MCF 10A (cell line): Measurements from ENCODE around the gene IQCH. TPM values are rescaled to one million over a fixed set of nuclear protein-coding genes. Genes with fewer than 3 reads are reported as not detected.

ENCODE experiments used
- BruUV-seq: library from RNA; stranded (reverse); fragments of 400-500 nt; replicated peaks from 2 replicates; lab custom pipeline; 2021; lab: Mats Ljungman, UMichigan
- CTCF ChIA-PET: fragments of 300-600 bp; sonication (Branson Sonifier 250); formaldehyde crosslinking; extraction: SDS; loops from one replicate; lab custom pipeline; 2021; ENCODE audit warnings: antibody characterized with exemption, inconsistent platforms; lab: Yijun Ruan, JAX
- POLR2A ChIA-PET: fragments of 300-600, 350-650 bp; sonication (Branson Sonifier 250); formaldehyde crosslinking; extraction: SDS; loops from one replicate; lab custom pipeline; 2020; ENCODE audit warnings: antibody characterized with exemption, inconsistent platforms; lab: Yijun Ruan, JAX
- DNase-seq: peaks from one replicate; pipeline ENCODE4 v3.0.0-alpha.2; 2018; ENCODE audit not compliant: unreplicated experiment
- H3K27ac Mint-ChIP-seq: one replicate; pipeline ENCODE4 v1.8.0; 2022; ENCODE audit warnings: mild to moderate bottlenecking, low read depth, mixed read lengths; ENCODE audit not compliant: unreplicated experiment
- H3K27me3 Mint-ChIP-seq: one replicate; pipeline ENCODE4 v1.8.0; 2022; ENCODE audit warnings: mixed read lengths; ENCODE audit not compliant: insufficient read depth, unreplicated experiment
- H3K36me3 Mint-ChIP-seq: one replicate; pipeline ENCODE4 v1.8.0; 2022; ENCODE audit warnings: mild to moderate bottlenecking, moderate library complexity, mixed read lengths; ENCODE audit not compliant: insufficient read depth, unreplicated experiment
- H3K4me1 Mint-ChIP-seq: one replicate; pipeline ENCODE4 v1.8.0; 2022; ENCODE audit warnings: mixed read lengths; ENCODE audit not compliant: insufficient read depth, unreplicated experiment
- H3K4me3 Mint-ChIP-seq: one replicate; pipeline ENCODE4 v1.8.0; 2022; ENCODE audit warnings: mild to moderate bottlenecking, moderate library complexity, mixed read lengths; ENCODE audit not compliant: unreplicated experiment
- H3K9me3 Mint-ChIP-seq: one replicate; pipeline ENCODE4 v1.8.0; 2022; ENCODE audit warnings: mixed read lengths; ENCODE audit not compliant: unreplicated experiment
- intact Hi-C: fragments of 100-400 bp; cut with micrococcal nuclease; formaldehyde crosslinking; loops from 2 replicates; pipeline ENCODE4 v1.14.1; 2022
- total RNA-seq: library from RNA; stranded (reverse); gene quantifications from 2 replicates; pipeline ENCODE4 v1.2.3, GENCODE V29; 2022
- TF ChIP-seq, protein P1 (sequence below): fragments of 200-600 bp; IDR thresholded peaks from one replicate; pipeline ENCODE4 v1.8.0; 2022; ENCODE audit warnings: antibody characterized with exemption, mild to moderate bottlenecking; ENCODE audit not compliant: unreplicated experiment

IQCH gene
- total RNA-seq, 1 experiment from 2014 or later = 5.0 TPM

DNA sequence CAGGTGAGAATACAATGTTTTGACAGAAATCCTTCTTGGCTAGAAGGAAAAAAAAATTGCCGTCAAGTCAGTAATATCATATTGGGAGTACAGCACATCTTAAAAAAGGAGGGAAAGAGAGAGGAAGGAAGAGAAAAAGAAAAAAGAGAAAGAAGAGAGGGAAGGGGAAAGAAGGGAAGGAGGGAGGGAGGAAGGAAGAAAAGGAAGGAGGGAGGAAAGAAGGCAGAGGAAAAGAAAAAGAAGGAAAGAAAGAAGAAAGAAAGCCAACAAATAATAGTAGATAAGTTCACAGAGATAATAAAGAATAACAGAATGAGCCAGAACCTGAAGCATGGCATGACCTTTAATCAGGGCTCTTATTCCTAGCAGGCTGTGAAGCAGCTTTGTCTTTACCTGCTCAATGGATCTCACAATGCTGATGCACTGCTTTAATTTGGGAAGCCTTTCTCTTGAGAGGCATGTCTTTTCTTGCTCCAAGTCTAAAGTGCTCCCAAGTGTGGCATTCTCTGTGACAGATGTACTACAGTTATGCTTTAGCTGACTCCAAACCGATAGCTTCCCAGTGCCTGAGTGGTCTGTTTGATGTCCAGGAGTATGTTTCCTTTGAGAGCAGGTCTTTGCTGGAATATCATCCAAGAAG lies 114.9 kb downstream of the IQCH start:
- no peak overlapping the region for H3K27ac Mint-ChIP-seq
- H3K4me1 Mint-ChIP-seq = no peaks in the 10 kb centered on the region
- CTCF ChIA-PET = interaction anchor here (0.6 to 0.7 kb wide), 2 partner anchors 264 to 466 kb away, joined by 3 to 5 read pairs; no protein-coding TSS in a partner anchor
- no peaks in the 10 kb centered on the region for H3K36me3 Mint-ChIP-seq
- no peak for DNase-seq
- POLR2A ChIA-PET = no interaction called here
- H3K27me3 Mint-ChIP-seq = no peaks in the 10 kb centered on the region
- no peak overlapping the region for H3K4me3 Mint-ChIP-seq
- no TSS peak for BruUV-seq
- TF ChIP-seq, protein P1, sequence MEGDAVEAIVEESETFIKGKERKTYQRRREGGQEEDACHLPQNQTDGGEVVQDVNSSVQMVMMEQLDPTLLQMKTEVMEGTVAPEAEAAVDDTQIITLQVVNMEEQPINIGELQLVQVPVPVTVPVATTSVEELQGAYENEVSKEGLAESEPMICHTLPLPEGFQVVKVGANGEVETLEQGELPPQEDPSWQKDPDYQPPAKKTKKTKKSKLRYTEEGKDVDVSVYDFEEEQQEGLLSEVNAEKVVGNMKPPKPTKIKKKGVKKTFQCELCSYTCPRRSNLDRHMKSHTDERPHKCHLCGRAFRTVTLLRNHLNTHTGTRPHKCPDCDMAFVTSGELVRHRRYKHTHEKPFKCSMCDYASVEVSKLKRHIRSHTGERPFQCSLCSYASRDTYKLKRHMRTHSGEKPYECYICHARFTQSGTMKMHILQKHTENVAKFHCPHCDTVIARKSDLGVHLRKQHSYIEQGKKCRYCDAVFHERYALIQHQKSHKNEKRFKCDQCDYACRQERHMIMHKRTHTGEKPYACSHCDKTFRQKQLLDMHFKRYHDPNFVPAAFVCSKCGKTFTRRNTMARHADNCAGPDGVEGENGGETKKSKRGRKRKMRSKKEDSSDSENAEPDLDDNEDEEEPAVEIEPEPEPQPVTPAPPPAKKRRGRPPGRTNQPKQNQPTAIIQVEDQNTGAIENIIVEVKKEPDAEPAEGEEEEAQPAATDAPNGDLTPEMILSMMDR = no peak
- H3K9me3 Mint-ChIP-seq = no peaks in the 10 kb centered on the region
- intact Hi-C loops = no loop called here

DNA sequence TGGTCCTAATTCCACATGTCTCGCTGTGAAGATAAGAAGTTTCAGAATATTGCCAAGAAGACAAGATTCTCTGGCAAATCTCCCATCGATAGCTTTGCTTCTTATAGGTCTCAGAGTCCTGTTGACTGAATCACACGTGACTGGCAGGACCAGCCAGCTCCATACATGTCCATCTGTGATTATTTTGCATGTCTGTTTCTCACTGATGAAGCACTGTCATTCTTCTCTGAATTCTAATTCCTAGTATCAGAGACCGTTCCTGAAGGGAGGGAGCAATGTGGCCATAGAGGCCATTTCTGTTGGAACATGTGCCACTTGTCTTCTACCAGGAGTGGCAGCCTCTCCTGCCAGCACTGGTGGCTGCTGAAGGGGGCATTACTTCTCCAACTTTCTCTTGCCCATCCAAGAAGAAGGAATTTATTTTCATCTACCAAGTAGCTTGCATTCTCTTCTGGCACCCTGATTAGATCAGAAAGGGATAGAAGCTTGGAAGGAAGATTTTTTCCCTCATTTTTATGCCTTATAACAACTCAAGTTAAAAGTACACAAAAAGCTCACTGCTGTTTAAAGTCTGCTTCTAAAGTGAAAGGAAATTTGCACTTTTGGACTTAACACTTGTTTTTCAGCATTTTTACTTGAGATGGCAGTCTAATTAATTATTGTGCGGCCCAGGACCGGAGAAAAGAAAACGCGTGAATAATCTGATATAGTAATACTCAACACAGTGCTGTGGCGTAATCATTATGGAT lies 115.8 kb downstream of the IQCH start:
- intact Hi-C loops = no loop called here
- CTCF ChIA-PET = interaction anchor here (0.6 kb wide), 2 partner anchors 133 to 264 kb away, joined by 3 read pairs; no protein-coding TSS in a partner anchor
- no peak overlapping the region for H3K27ac Mint-ChIP-seq
- H3K4me1 Mint-ChIP-seq = no peaks in the 10 kb centered on the region
- no peak for DNase-seq
- H3K36me3 Mint-ChIP-seq = no peaks in the 10 kb centered on the region
- POLR2A ChIA-PET = no interaction called here
- BruUV-seq = no TSS peak
- H3K27me3 Mint-ChIP-seq = no peaks in the 10 kb centered on the region
- H3K9me3 Mint-ChIP-seq = no peaks in the 10 kb centered on the region
- H3K4me3 Mint-ChIP-seq = no peak overlapping the region
- TF ChIP-seq, protein P1 = no peak

DNA sequence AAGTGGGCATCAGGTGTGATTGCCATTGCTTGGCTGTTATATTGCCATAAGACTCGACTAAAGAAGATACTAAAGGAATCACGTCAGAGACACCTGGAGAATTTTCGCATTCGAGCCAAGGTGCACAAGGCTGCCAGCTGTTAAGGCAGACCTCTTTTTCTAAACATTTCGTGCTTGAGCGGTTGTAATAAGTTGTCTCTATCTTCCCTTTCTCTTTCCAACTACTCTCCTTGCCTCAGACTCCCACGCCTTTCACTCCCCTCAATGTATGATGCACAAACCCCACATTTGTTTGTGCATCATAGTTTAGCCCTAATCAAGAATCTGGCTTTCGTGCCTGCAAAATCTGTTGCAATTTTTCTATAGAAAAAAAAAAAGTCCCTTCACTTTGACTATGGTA lies 118.0 kb downstream of the IQCH start:
- H3K27ac Mint-ChIP-seq = no peak overlapping the region
- H3K4me1 Mint-ChIP-seq = no peaks in the 10 kb centered on the region
- no peaks in the 10 kb centered on the region for H3K9me3 Mint-ChIP-seq
- BruUV-seq = no TSS peak
- no peaks in the 10 kb centered on the region for H3K36me3 Mint-ChIP-seq
- intact Hi-C loops = no loop called here
- ChIA-PET POLR2A (no interaction called here), CTCF (no interaction called here)
- no peaks in the 10 kb centered on the region for H3K27me3 Mint-ChIP-seq
- TF ChIP-seq, protein P1 = no peak
- H3K4me3 Mint-ChIP-seq = no peak overlapping the region
- no peak for DNase-seq

DNA sequence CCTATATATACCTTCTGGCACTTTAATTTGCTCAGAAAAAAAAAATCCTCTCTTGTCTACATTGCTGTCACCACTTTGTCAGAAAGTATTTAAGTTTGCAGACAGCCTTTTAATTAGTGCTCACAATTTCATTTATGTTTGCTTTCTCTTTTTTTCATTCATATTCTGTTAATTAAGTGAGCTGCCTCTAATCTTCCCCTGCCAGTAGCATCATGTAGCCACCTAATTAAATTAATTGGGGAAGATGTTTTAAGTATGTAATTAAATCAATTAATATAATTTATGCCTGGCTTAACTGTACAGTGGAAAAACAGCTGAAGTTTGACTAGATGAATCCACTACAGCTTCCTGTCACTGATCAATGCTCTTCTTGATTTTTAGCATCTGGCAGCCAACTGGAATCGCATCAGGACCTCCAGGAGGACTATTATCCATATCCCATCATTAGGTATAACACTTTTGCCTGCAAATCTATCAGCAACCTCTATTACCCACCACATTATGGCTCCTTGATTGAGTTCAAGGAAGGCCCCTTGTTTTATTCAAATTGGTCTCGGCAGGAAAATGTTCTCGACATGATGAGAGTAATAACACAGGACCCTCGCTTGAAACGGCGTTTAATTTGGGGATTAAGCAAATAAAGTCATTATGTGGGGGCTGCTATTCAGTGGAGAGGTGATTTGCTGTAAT lies 118.5 kb downstream of the IQCH start:
- no peak overlapping the region for H3K27ac Mint-ChIP-seq
- H3K36me3 Mint-ChIP-seq = no peaks in the 10 kb centered on the region
- ChIA-PET POLR2A (no interaction called here), CTCF (no interaction called here)
- BruUV-seq = no TSS peak
- H3K4me3 Mint-ChIP-seq = no peak overlapping the region
- H3K27me3 Mint-ChIP-seq = no peaks in the 10 kb centered on the region
- intact Hi-C loops = no loop called here
- TF ChIP-seq, protein P1 = no peak
- H3K4me1 Mint-ChIP-seq = no peaks in the 10 kb centered on the region
- H3K9me3 Mint-ChIP-seq = no peaks in the 10 kb centered on the region
- DNase-seq = no peak
